Esophagus (tissue), 2 donors: ENCODE measurements around the gene MPPED1. TPM values are rescaled to one million over a fixed set of nuclear protein-coding genes. Genes with fewer than 3 reads are reported as not detected.

Source experiments
- H3K27ac ChIP-seq, 2 donors: one replicate each; pipeline ENCODE4 v1.5.1; 2013; ENCODE audit warnings: low read depth in 2 of 2, mild to moderate bottlenecking in 2 of 2, inconsistent platforms in 1 of 2, low read length in 1 of 2, moderate library complexity in 1 of 2
- H3K27me3 ChIP-seq, 2 donors: one replicate each; pipeline ENCODE4 v1.6.1; 2013; ENCODE audit warnings: low read length in 2 of 2, control low read depth in 1 of 2, mild to moderate bottlenecking in 1 of 2; ENCODE audit not compliant: insufficient read depth in 2 of 2, control insufficient read depth in 1 of 2
- H3K36me3 ChIP-seq, 2 donors: one replicate each; pipeline ENCODE4 v1.6.1; 2013; ENCODE audit warnings: low read length in 1 of 2; ENCODE audit not compliant: control insufficient read depth in 2 of 2, insufficient read depth in 2 of 2
- H3K4me1 ChIP-seq, 2 donors: one replicate each; pipeline ENCODE4 v1.6.1; 2013; ENCODE audit warnings: low read length in 1 of 2; ENCODE audit not compliant: control insufficient read depth in 2 of 2, insufficient read depth in 2 of 2
- H3K4me3 ChIP-seq, 2 donors: one replicate each; pipeline ENCODE4 v1.5.1; 2013; ENCODE audit warnings: low read length in 2 of 2, mild to moderate bottlenecking in 2 of 2, low read depth in 1 of 2, moderate library complexity in 1 of 2
- H3K9me3 ChIP-seq, 2 donors: one replicate each; pipeline ENCODE4 v1.6.1; 2013; ENCODE audit warnings: mild to moderate bottlenecking in 2 of 2, low read depth in 1 of 2, low read length in 1 of 2, moderate library complexity in 1 of 2; ENCODE audit not compliant: control insufficient read depth in 2 of 2, insufficient read depth in 1 of 2
- WGBS, 2 donors: extraction: QIAGEN DNeasy Blood & Tissue Kit; methylation state at CpG; one replicate each; pipeline ENCODE4 v1.1.7; 2013; 5-methylcytosine and 5-hydroxymethylcytosine counted together
- polyA plus RNA-seq, 2 donors: library from polyadenylated mRNA; stranded (reverse); fragments of 200-250 nt; gene quantifications; one replicate each; pipeline ENCODE4 v1.2.3, GENCODE V29; 2013
- donor health status: healthy with polysubstance abuse.
- donor health status: Bipolar disorder and iron deficiency.

MPPED1 gene
- polyA plus RNA-seq, 2 donors: 0.01 TPM; not detected in 1

DNA sequence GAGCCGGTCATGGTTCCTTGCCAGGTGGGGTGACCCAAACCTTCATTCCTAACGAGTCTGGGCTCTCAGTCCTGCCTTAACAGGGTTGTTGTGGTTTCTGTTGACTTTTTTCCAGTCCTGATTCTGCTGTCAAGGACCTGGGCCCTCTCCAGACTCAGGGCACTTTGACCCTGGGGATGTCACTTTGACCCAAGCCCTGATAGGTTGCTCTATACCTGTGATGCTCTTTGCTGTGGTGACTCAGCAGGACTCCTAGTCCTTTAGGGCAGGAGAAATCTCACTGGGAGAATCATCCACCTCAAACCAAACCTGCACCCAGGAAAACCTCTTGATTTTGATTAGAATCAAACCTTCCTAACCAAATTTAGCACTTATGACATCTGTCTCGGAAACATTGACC is 20.5 kb upstream of the MPPED1 start:
- no peaks in the 10 kb centered on the region for H3K36me3 ChIP-seq
- WGBS, 2 donors: 68 to 81% methylated on average over 3 of the region's 3 CpGs

DNA sequence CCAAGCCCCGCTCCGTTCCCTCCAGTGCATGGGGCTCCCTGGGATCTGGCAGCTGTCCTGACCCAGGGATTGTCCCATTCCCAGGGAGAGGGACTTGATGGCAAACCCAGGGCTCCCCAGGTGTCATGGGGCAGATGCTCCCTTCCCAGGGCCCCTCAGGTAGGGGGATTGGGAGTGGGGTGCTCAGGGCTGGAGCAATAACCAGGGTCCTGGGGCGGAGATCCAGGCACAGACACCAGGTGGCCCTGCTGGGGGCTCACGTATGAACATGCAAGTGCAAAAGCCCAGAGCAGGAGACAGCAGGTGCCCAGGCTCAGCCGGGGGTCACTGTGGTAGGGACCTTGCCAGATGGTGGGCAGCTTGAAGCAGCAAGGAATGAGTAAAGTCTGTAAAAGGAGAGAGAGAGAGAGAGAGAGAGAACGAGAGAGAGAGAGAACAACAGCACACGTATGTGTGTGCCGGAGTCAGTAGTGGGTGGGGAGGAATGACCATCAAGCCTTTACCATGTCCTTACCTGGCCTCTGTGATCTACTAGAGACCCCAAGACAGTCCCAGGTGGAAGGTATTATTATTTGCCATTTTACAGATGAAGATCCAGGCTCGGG is 19.3 kb upstream of the MPPED1 start:
- Histone ChIP-seq H3K27me3 (no peaks in the 10 kb centered on the region), H3K4me1 (no peaks in the 10 kb centered on the region), H3K36me3 (no peaks in the 10 kb centered on the region), H3K27ac (no peak overlapping the region), H3K9me3 (no peaks in the 10 kb centered on the region), H3K4me3 (no peak overlapping the region)
- 88 to 90% methylated on average over 9 of the region's 9 CpGs for WGBS, 2 donors

More for the DNA sequence above, 20.5 kb upstream of the MPPED1 start:
- Histone ChIP-seq H3K4me1 (no peaks in the 10 kb centered on the region), H3K4me3 (no peak overlapping the region), H3K27ac (no peak overlapping the region), H3K27me3 (no peaks in the 10 kb centered on the region), H3K9me3 (no peaks in the 10 kb centered on the region)

DNA sequence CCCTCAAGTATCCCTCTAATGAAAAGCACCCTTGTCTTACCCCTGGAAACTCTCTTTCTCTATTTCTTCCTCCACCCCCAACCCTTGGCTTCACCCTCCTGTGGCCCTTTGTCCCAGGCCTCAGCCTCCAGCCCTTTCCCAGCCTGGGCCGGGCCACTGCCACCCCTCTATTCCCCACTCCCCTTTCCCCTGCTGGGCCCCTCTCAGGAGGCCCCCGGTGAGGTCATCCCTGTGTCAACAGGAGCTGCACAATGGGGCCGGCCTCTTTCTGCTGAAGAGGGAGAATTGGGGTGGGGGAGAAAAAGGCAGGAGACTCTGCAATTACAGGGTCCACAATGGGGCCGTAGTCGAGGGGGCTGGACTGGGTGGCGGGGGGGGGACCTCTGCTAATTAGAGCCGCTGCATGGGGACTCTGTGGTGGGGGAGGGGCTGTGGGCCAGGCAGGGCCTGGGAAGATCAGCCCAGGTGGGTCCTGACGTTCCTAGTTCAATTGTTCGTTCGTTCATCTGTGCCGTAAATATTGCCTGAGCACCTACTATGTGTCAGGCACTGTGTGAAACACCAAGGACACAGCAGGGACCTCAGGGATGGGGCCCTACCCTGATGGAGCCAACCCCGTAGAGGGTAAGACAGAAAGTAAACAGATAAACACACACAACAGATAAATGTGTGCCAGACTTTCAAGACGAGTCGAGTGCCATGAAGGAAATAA is 18.5 kb upstream of the MPPED1 start:
- no peak overlapping the region for H3K4me3 ChIP-seq
- H3K36me3 ChIP-seq: no peaks in the 10 kb centered on the region
- WGBS, 2 donors: 46 to 52% methylated on average over 14 of the region's 14 CpGs
- H3K4me1 ChIP-seq: no peaks in the 10 kb centered on the region
- H3K27ac ChIP-seq: no peak overlapping the region
- no peaks in the 10 kb centered on the region for H3K27me3 ChIP-seq
- no peaks in the 10 kb centered on the region for H3K9me3 ChIP-seq

DNA sequence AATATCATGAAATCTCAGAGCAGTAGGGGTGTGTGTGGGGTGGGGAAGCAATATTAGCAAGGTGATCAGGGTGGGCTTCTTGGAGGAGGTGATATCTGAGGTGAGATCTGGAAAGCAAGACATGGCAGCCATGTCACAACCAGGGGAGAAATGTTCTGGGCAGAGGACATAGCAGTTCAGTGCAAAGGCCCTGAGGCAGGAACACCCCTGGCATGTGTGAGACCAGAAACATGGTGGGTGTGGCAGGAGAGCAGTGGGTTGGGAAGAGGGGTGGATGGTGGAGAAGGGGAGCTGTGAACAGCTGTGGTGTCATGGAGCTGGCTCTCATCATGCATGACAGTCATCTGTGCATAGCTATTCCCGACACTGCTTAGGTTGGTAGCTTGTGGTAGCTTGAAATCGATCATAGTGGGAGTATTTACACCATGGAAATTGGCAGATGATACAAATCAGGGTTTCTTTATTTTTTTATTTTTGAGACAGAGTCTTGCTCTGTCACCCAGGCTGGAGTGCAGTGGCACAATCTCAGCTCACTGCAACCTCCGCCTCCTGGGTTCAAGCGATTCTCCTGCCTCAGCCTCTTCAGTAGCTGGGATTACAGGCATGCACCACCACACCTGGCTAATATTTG is 17.9 kb upstream of the MPPED1 start:
- Histone ChIP-seq H3K27ac (no peak overlapping the region), H3K4me3 (no peak overlapping the region), H3K4me1 (no peaks in the 10 kb centered on the region), H3K27me3 (no peaks in the 10 kb centered on the region), H3K36me3 (no peaks in the 10 kb centered on the region), H3K9me3 (no peaks in the 10 kb centered on the region)
- WGBS, 2 donors: 92 to 98% methylated on average over 4 of the region's 4 CpGs

DNA sequence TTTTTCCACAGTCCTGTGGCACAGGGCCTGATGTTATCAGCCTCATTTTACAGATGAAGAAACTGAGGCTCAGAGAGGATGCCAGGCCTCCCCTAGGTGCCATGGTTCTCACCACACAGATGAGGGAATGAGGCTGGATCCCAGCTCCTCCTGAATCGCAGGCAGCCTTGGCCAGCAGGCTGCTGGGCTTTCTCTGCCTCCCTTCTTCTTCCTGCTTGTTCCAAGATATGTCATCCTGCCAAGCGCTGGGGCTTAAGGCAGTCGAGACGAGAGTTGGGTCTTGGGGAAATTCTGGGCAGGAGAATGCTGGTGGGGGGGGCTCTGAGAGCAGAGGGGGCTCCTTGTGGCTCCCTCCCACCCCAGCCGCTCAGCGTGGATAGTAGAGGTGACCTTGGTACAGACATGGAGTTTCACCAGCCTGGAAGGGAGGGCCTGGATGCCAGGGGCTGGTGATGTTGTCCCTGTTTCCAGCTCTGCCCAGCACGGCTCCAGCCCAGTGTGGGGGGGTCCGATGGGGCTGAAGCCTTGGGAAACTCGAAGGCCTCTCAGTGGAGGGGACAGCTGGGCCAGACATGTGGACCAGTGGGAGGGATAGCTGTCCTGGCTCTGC is 16.6 kb upstream of the MPPED1 start:
- Histone ChIP-seq H3K27me3 (no peaks in the 10 kb centered on the region), H3K36me3 (no peaks in the 10 kb centered on the region), H3K4me1 (no peaks in the 10 kb centered on the region), H3K4me3 (no peak overlapping the region), H3K9me3 (no peaks in the 10 kb centered on the region), H3K27ac (no peak overlapping the region)
- whole genome bisulfite sequencing, 2 donors: 54 to 63% methylated on average over 9 of the region's 9 CpGs

GRCh38 chr22:43396321-43396933 is 15.4 kb upstream of the MPPED1 start:
- Histone ChIP-seq H3K4me1 (no peaks in the 10 kb centered on the region), H3K27ac (no peak overlapping the region), H3K4me3 (no peak overlapping the region), H3K36me3 (no peaks in the 10 kb centered on the region), H3K27me3 (no peaks in the 10 kb centered on the region), H3K9me3 (no peaks in the 10 kb centered on the region)
- WGBS, 2 donors: 58 to 60% methylated on average over 17 of the region's 17 CpGs

DNA sequence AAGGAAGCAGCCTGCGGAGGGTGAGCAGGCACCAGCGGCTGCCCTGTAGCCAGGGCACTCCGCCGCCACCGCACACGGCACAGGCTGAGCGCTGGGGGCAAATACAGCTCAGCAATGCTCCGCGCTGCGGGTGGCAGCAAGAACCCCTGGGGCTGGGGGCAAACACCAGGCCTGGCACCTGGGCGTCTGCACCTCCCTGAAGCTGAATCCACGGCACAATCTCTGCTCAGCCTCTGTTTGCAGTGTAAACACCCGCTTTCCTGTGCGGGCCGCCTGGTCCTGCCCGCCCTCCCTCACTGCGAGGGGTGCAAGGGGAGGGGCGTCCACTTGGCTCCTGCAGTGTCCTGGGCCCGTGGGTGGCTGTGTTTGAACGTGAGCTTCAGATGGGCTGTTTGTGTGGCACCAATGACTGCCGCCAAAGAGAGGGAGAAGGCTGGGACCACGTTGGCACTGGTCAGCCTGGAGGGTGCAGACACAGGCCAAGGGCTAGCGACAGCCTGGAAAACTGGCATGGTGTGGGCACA is 14.8 kb upstream of the MPPED1 start:
- Histone ChIP-seq H3K27ac (no peak overlapping the region), H3K9me3 (no peaks in the 10 kb centered on the region), H3K36me3 (no peaks in the 10 kb centered on the region), H3K4me3 (no peak overlapping the region), H3K27me3 (no peaks in the 10 kb centered on the region), H3K4me1 (no peaks in the 10 kb centered on the region)
- 34 to 39% methylated on average over 23 of the region's 23 CpGs for WGBS, 2 donors

GRCh38 chr22:43397766-43398165 is 14.0 kb upstream of the MPPED1 start:
- Histone ChIP-seq H3K4me3 (no peak overlapping the region), H3K36me3 (no peaks in the 10 kb centered on the region), H3K9me3 (no peaks in the 10 kb centered on the region), H3K27ac (no peak overlapping the region), H3K4me1 (no peaks in the 10 kb centered on the region), H3K27me3 (no peaks in the 10 kb centered on the region)
- 76 to 77% methylated on average over 7 of the region's 7 CpGs for WGBS, 2 donors

- Histone ChIP-seq H3K27me3 (no peaks in the 10 kb centered on the region), H3K9me3 (no peaks in the 10 kb centered on the region), H3K36me3 (no peaks in the 10 kb centered on the region), H3K27ac (no peak overlapping the region), H3K4me3 (no peak overlapping the region), H3K4me1 (no peaks in the 10 kb centered on the region)
- 80 to 84% methylated on average over 5 of the region's 5 CpGs for WGBS, 2 donors
These were observed 13.6 kb upstream of the MPPED1 start for GRCh38 chr22:43398246-43398645.
